ENCODE measurements around the gene TEAD1. TPM values are rescaled to one million over a fixed set of nuclear protein-coding genes. Genes with fewer than 3 reads are reported as not detected.

The TEAD1 gene
- total and polyA plus RNA-seq, 10 of the 15 experiments (the other 5 are each of a cell fraction or from before 2014, with no cell fraction given), result 0.01 to 0.59 (median 0.04) TPM; not detected in 6

- H3K4me2 ChIP-seq (ENCODE audit: control insufficient read depth, insufficient read depth), result no peak overlapping the region
- no peak for ATAC-seq
- no peak overlapping the region for H3K27ac ChIP-seq (ENCODE audit: control insufficient read depth, insufficient read depth)
- no peak overlapping the region for H3K9ac ChIP-seq (ENCODE audit: control insufficient read depth, insufficient read depth, low read length)
- FAIRE-seq, result no peak
- intact Hi-C loops (cut with micrococcal nuclease; ENCODE audit: unreplicated experiment) (no loop called here), in situ Hi-C loops (cut with MboI) (no loop called here)
- H4K20me1 ChIP-seq (ENCODE audit: control insufficient read depth, insufficient read depth), result no peaks in the 10 kb centered on the region
- SMC1A ChIA-PET (ENCODE audit: uncharacterized antibody, unreplicated experiment), result interaction anchor here (0.8 kb wide), 1 partner anchor 363 kb away, joined by 3 read pairs; no protein-coding TSS in a partner anchor
- no peaks in the 10 kb centered on the region for H3K36me3 ChIP-seq (ENCODE audit: control insufficient read depth in 2 of 2, insufficient read depth in 2 of 2, low read length in 1 of 2)
- POLR2A ChIA-PET, result no interaction called here
- no peak overlapping the region for H2AFZ ChIP-seq (ENCODE audit: control insufficient read depth, low read depth, low read length)
- no peak overlapping the region for H3K4me3 ChIP-seq
- RAD21 ChIA-PET (ENCODE audit: unreplicated experiment), result no interaction called here
- 38% methylated on average over 1 of the region's 1 CpG for WGBS (ENCODE audit: insufficient coverage, insufficient replicate concordance, low lambda C conversion rate, missing lambda C conversion rate)
- no peaks in the 10 kb centered on the region; a peak in 2 of 4 replicates for H3K27me3 ChIP-seq (replicated peaks in 1 of 2; ENCODE audit: control insufficient read depth in 2 of 2, insufficient read depth in 2 of 2, low read length in 1 of 2)
- H3K4me1 ChIP-seq (ENCODE audit: control insufficient read depth, insufficient read depth, low read length), result no peaks in the 10 kb centered on the region
- H3K9me3 ChIP-seq (replicated peaks; ENCODE audit: control insufficient read depth, insufficient read depth, low read length), result no peaks in the 10 kb centered on the region
- H3K79me2 ChIP-seq (ENCODE audit: control insufficient read depth, insufficient read depth, low read length), result no peaks in the 10 kb centered on the region
- BruUV-seq (replicated peaks), result no TSS peak
- CTCF ChIA-PET, result no interaction called here
- no peak for DNase-seq (ENCODE audit: low read depth, low spot score)
- no peak for TF ChIP-seq NFXL1 (IDR thresholded peaks at IDR 0.05; ENCODE audit: borderline replicate concordance)
- TF ChIP-seq NKRF (conservative IDR thresholded peaks at IDR 0.05), result no peak
- TF ChIP-seq NRF1 (conservative IDR thresholded peaks at IDR 0.05; ENCODE audit: low read depth, low read length), result no peak
- TF ChIP-seq RAD51 (IDR thresholded peaks at IDR 0.05), result no peak
- no peak for TF ChIP-seq SREBF2 (IDR thresholded peaks at IDR 0.05; ENCODE audit: low read length)
- no peak for TF ChIP-seq EZH2 (IDR thresholded peaks at IDR 0.05; ENCODE audit: borderline replicate concordance, control insufficient read depth, low read depth, low read length)
- TF ChIP-seq USF2 (IDR thresholded peaks at IDR 0.05; ENCODE audit: borderline replicate concordance, low read depth, low read length), result no peak
- no peak for TF ChIP-seq E2F8 (IDR thresholded peaks at IDR 0.05; ENCODE audit: low read depth, partially characterized antibody)
- TF ChIP-seq SP1 (IDR thresholded peaks at IDR 0.05; ENCODE audit: low read depth, low read length), result no peak
- TF ChIP-seq REST (IDR thresholded peaks at IDR 0.05; ENCODE audit: low read depth, low read length), result no peak
- no peak for TF ChIP-seq BHLHE40 (IDR thresholded peaks at IDR 0.05; ENCODE audit: borderline replicate concordance in 1 of 2, low read depth in 2 of 2, low read length in 1 of 2)
- TF ChIP-seq SIN3A (IDR thresholded peaks at IDR 0.05; ENCODE audit: low read depth, low read length), result no peak
- TF ChIP-seq TARDBP (IDR thresholded peaks at IDR 0.05; ENCODE audit: borderline replicate concordance), result no peak
- TF ChIP-seq IRF5 (IDR thresholded peaks at IDR 0.05; ENCODE audit: borderline replicate concordance), result no peak
Observed at GRCh38 chr11:12789054-12789453, 114.8 kb downstream of the TEAD1 start.
